ENCODE measurements around the gene UBE2Q2. TPM values are rescaled to one million over a fixed set of nuclear protein-coding genes. Genes with fewer than 3 reads are reported as not detected.

The UBE2Q2 gene
- total and polyA plus RNA-seq, 9 of the 15 experiments (the other 6 are each of a cell fraction or from before 2014, with no cell fraction given), result 6.2 to 24.0 (median 16.2) TPM

- Histone ChIP-seq H3K79me2 (ENCODE audit: control insufficient read depth, insufficient read depth, low read length) (peaks cover 12% of the 10 kb centered on the region; the same call in 1 of the 3 replicates), H4K20me1 (replicated peaks; ENCODE audit: control insufficient read depth, insufficient read depth, low read length) (peaks cover 4% of the 10 kb centered on the region), H2AFZ (ENCODE audit: low read depth, low read length) (no peak overlapping the region), H3K4me3 (no peak overlapping the region), H3K9me3 (replicated peaks; ENCODE audit: control insufficient read depth, insufficient read depth, low read depth, low read length) (no peaks in the 10 kb centered on the region), H3K27ac (ENCODE audit: extremely low read depth, low read depth, low read length) (no peak overlapping the region), H3K4me1 (replicated peaks in 1 of 2; ENCODE audit: control insufficient read depth in 2 of 2, insufficient read depth in 2 of 2, low read length in 2 of 2) (peaks cover 0 to 15% of the 10 kb centered on the region in 2 experiments; a peak in 2 of 5 replicates), H3K4me2 (ENCODE audit: insufficient read depth, low read length) (no peak overlapping the region), H3K27me3 (ENCODE audit: control insufficient read depth in 2 of 2, insufficient read depth in 2 of 2, low read length in 2 of 2) (no peaks in the 10 kb centered on the region), H3K36me3 (ENCODE audit: control insufficient read depth, insufficient read depth, low read length) (peaks cover 89% of the 10 kb centered on the region), H3K9ac (ENCODE audit: insufficient read depth in 1 of 2, low read depth in 2 of 2, low read length in 2 of 2) (no peak overlapping the region), H3K9me1 (ENCODE audit: control insufficient read depth, insufficient read depth, low read length) (no peaks in the 10 kb centered on the region)
- WGBS (ENCODE audit: insufficient coverage, low coverage, missing lambda C conversion rate), result 100% methylated on average over 3 of the region's 3 CpGs
- POLR2A ChIA-PET, result interaction anchor here (0.6 kb wide), 1 partner anchor 188 kb away, joined by 3 read pairs; no protein-coding TSS in a partner anchor
- TF ChIP-seq MITF (IDR thresholded peaks at IDR 0.05) (no peak), NELFE (IDR thresholded peaks at IDR 0.05; ENCODE audit: insufficient read depth, insufficient read length) (no peak), MCM2 (IDR thresholded peaks at IDR 0.05; ENCODE audit: low read depth) (no peak), PHTF2 (CRISPR knock-in tag; IDR thresholded peaks at IDR 0.05) (no peak), RBFOX2 (IDR thresholded peaks at IDR 0.05; ENCODE audit: low read depth, low read length) (no peak), BRF2 (IDR thresholded peaks at IDR 0.05; ENCODE audit: borderline replicate concordance, insufficient read depth, insufficient read length) (no peak), NFIC (IDR thresholded peaks at IDR 0.05) (no peak), NCOA6 (IDR thresholded peaks at IDR 0.05) (no peak), MTA1 (IDR thresholded peaks at IDR 0.05; ENCODE audit: borderline replicate concordance) (no peak), NCOR1 (IDR thresholded peaks at IDR 0.05) (no peak), TCF7 (IDR thresholded peaks at IDR 0.05; ENCODE audit: borderline replicate concordance) (no peak), ZNF324 (CRISPR knock-in tag; IDR thresholded peaks at IDR 0.05) (no peak), CUX1 (CRISPR knock-in tag; IDR thresholded peaks at IDR 0.05) (no peak)
- FAIRE-seq (no peak), ATAC-seq (no peak), DNase-seq (ENCODE audit: extremely low read depth in 1 of 4, low spot score in 3 of 4) (no peak)
- CTCF ChIA-PET (ENCODE audit: low intra/inter-chr PET ratio), result interaction anchor here (0.6 kb wide), 1 partner anchor 905 kb away, joined by 3 read pairs; no protein-coding TSS in a partner anchor
- intact Hi-C loops (cut with micrococcal nuclease) (loop anchor here (10.0 kb wide), 2 partner anchors 218 to 242 kb away; no protein-coding TSS in a partner anchor), in situ Hi-C loops (cut with MboI) (loop anchor here (5.0 kb wide), 1 partner anchor 240 kb away; no protein-coding TSS in a partner anchor)
- no TSS peak for BruUV-seq (replicated peaks)
Measured at GRCh38 chr15:75926931-75927330, 83.7 kb downstream of the UBE2Q2 start.

Data from K562 (cell line).